ENCODE data around the gene ZNF512. TPM values are rescaled to one million over a fixed set of nuclear protein-coding genes. Genes with fewer than 3 reads are reported as not detected.
"Not testable (repeated sequence)": the region's sequence is repeated elsewhere in the genome, so short reads cannot be mapped to it uniquely, and the experiment has no call there.

The ZNF512 gene, protein sequence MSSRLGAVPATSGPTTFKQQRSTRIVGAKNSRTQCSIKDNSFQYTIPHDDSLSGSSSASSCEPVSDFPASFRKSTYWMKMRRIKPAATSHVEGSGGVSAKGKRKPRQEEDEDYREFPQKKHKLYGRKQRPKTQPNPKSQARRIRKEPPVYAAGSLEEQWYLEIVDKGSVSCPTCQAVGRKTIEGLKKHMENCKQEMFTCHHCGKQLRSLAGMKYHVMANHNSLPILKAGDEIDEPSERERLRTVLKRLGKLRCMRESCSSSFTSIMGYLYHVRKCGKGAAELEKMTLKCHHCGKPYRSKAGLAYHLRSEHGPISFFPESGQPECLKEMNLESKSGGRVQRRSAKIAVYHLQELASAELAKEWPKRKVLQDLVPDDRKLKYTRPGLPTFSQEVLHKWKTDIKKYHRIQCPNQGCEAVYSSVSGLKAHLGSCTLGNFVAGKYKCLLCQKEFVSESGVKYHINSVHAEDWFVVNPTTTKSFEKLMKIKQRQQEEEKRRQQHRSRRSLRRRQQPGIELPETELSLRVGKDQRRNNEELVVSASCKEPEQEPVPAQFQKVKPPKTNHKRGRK
- total RNA-seq: 58.2 and 63.3 TPM in 2 replicates
- long read RNA-seq, transcript ZNF512-208 (13 exons, 3,543 nt): minor isoform, 40 of 141 reads
- long read RNA-seq, transcript ZNF512-201 (14 exons, 3,541 nt): major isoform, 50 of 141 reads
- long read RNA-seq, transcript ZNF512-202 (14 exons, 3,417 nt): minor isoform, 12 of 141 reads
- long read RNA-seq, partial matches to known transcripts: 11 of 141 reads
- long read RNA-seq, other reads (novel, unspliced or antisense): 28 of 141 reads

DNA sequence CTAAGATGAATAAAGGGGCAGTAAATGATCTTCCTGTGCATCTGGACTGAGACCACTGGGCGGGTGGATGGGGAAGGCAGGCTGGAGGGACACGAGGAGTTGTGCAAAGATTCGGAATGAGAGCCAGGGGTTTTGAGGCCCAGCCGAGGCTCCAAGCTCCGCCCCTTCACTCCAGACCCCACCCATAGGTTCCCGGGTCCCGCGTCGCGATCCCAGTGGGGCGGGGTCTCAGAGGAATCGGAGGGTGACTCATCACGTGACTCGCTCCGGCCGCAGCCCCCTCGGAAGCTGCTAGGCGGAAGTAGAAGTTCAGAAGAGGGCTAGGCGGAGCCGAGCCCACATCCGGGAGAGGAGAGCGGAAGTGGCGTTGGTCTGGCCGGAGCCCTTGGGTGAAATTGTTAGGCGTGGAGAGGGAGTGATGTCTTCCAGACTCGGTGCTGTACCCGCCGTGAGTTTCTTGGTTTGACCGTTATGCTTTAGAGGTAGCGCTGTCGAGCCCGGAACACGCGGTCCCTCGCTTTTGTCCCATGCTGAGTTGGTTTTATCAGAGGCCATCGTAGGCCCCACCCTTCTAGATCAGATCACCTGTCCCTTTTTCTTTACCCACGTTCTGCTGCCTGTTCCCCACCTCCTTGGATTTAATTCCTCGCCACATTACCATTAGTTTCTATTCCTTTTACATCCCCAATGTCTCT, at the start of gene ZNF512:
Gene ZNF512, plus strand, starts transcription at position 348 of the 695 bp plus-strand sequence. Its CDS starts 71 bp downstream, at position 419.
- Mint-ChIP-seq H3K36me3 (ENCODE audit: low read depth) (peaks cover 34% of the 10 kb centered on the region), H3K27me3 (ENCODE audit: low read depth) (peaks cover 15% of the 10 kb centered on the region), H3K27ac (ENCODE audit: unreplicated experiment) (peak within 1 kb of the TSS; percentile 96), H3K9me3 (peaks cover 17% of the 10 kb centered on the region), H3K4me3 (peak within 1 kb of the TSS; percentile 93), H3K4me1 (peaks cover 34% of the 10 kb centered on the region)
- DNase-seq (ENCODE audit: low read depth, low spot score): peak; percentile 84
- TF ChIP-seq, protein P1, sequence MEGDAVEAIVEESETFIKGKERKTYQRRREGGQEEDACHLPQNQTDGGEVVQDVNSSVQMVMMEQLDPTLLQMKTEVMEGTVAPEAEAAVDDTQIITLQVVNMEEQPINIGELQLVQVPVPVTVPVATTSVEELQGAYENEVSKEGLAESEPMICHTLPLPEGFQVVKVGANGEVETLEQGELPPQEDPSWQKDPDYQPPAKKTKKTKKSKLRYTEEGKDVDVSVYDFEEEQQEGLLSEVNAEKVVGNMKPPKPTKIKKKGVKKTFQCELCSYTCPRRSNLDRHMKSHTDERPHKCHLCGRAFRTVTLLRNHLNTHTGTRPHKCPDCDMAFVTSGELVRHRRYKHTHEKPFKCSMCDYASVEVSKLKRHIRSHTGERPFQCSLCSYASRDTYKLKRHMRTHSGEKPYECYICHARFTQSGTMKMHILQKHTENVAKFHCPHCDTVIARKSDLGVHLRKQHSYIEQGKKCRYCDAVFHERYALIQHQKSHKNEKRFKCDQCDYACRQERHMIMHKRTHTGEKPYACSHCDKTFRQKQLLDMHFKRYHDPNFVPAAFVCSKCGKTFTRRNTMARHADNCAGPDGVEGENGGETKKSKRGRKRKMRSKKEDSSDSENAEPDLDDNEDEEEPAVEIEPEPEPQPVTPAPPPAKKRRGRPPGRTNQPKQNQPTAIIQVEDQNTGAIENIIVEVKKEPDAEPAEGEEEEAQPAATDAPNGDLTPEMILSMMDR (conservative IDR thresholded peaks at IDR 0.05): no peak

DNA sequence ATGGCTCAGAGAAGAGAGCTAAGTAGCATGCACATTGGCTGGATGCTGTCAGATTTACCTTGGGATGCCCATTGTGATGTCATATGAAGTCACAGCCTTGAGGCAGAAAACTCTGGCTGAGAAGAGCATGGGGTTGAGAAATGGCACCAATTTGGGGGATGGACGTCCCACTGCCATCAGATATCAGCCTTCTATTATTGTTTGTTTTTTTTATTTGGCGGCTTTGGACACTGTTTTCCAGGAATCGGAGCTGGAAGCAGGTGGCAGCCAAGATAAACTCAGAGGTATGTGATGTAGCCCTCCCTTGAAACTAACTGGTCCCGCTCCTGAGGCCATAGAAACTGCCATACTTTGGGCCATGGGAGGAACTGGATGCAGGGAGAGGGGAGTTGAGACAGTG, 45.6 kb upstream of the ZNF512 start:
- no peak for DNase-seq (ENCODE audit: low read depth, low spot score)
- Mint-ChIP-seq H3K27ac (ENCODE audit: unreplicated experiment) (no peak overlapping the region), H3K36me3 (ENCODE audit: low read depth) (no peaks in the 10 kb centered on the region), H3K4me3 (no peak overlapping the region), H3K9me3 (peaks cover 3% of the 10 kb centered on the region), H3K27me3 (ENCODE audit: low read depth) (peaks cover 40% of the 10 kb centered on the region), H3K4me1 (no peaks in the 10 kb centered on the region)
- TF ChIP-seq, protein P1 (conservative IDR thresholded peaks at IDR 0.05): no peak

DNA sequence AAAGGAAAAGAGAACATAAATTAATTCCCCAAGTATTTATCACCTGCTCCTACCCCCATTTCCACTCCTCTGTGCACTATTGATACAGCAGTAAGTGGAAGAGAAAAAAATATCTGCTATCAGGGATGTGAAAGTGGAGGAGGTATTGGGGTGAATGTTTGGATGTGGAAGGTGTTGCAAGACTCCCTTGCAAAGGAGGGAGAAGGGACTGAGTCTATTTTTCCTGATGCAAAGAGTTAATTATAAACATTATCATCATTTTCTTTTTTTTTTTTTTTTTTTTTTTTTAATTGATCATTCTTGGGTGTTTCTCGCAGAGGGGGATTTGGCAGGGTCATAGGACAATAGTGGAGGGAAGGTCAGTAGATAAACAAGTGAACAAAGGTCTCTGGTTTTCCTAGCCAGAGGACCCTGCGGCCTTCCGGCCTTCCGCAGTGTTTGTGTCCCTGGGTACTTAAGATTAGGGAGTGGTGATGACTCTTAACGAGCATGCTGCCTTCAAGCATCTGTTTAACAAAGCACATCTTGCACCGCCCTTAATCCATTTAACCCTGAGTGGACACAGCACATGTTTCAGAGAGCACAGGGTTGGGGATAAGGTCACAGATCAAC, 43.9 kb upstream of the ZNF512 start:
- H3K36me3 Mint-ChIP-seq (ENCODE audit: low read depth); H3K27ac Mint-ChIP-seq (ENCODE audit: unreplicated experiment): not testable (repeated sequence)

DNA sequence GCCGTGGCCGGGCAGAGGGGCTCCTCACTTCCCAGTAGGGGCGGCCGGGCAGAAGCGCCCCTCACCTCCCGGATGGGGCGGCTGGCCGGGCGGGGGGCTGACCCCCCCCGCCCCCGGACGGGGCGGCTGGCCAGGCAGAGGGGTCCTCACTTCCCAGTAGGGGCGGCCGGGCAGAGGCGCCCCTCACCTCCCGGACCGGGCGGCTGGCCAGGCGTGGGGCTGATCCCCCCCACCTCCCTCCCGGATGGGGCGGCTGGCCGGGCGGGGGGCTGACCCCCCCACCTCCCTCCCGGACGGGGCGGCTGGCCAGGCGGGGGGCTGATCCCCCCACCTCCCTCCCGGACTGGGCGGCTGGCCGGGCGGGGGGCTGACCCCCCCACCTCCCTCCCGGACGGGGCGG, 43.2 kb upstream of the ZNF512 start:
- H3K9me3 Mint-ChIP-seq; H3K4me3 Mint-ChIP-seq; H3K27ac Mint-ChIP-seq (ENCODE audit: unreplicated experiment); H3K4me1 Mint-ChIP-seq; H3K36me3 Mint-ChIP-seq (ENCODE audit: low read depth); DNase-seq (ENCODE audit: low read depth, low spot score): not testable (repeated sequence)
- H3K27me3 Mint-ChIP-seq (ENCODE audit: low read depth): peaks cover 34% of the 10 kb centered on the region

More for the DNA sequence above, 43.9 kb upstream of the ZNF512 start:
- H3K27me3 Mint-ChIP-seq (ENCODE audit: low read depth): peaks cover 38% of the 10 kb centered on the region
- not testable (repeated sequence) for H3K4me3 Mint-ChIP-seq; H3K4me1 Mint-ChIP-seq; H3K9me3 Mint-ChIP-seq; DNase-seq (ENCODE audit: low read depth, low spot score)

GRCh38 chr2:27544143-27544821, 38.6 kb upstream of the ZNF512 start:
- TF ChIP-seq, protein P1 (conservative IDR thresholded peaks at IDR 0.05): no peak
- Mint-ChIP-seq H3K36me3 (ENCODE audit: low read depth) (no peaks in the 10 kb centered on the region), H3K27me3 (ENCODE audit: low read depth) (peaks cover 2% of the 10 kb centered on the region), H3K4me1 (no peaks in the 10 kb centered on the region), H3K27ac (ENCODE audit: unreplicated experiment) (no peak overlapping the region), H3K4me3 (no peak overlapping the region), H3K9me3 (peaks cover 8% of the 10 kb centered on the region)
- DNase-seq (ENCODE audit: low read depth, low spot score): no peak

Data from neural crest cell (in vitro differentiated cells).